ENCODE measurements around the gene NDRG2.
"Not testable (repeated sequence)": the region's sequence is repeated elsewhere in the genome, so short reads cannot be mapped to it uniquely, and the experiment has no call there.

The NDRG2 gene

DNA sequence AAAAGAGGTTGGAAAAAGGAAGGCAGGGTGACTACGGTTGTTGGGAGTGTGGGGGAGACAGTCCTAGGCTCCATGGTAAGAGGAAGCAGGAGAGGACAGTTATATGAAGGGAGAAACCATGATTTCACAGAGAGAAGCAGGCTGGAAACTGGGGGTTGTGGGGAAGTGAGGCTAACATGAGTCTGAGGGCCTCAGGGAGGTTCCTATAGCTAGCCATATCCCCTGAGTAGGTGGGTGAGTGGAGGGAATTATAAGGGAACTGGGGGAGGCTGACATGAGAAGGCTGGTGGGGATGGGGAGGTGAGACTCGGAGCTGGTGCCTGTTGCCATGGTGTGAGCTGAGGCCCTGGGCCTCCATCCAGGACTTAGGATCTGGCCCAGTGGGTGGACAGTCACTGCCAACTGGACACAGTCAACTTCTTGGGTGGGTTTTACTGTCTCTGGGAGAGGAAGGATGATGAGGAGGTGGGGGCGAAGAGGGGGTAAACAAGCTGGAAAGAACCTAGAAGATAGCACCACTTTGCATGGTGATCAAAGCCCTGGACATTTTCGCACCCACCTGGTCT is 8.4 kb upstream of the NDRG2 start:
- no peak for DNase-seq (ENCODE audit: low read depth)

DNA sequence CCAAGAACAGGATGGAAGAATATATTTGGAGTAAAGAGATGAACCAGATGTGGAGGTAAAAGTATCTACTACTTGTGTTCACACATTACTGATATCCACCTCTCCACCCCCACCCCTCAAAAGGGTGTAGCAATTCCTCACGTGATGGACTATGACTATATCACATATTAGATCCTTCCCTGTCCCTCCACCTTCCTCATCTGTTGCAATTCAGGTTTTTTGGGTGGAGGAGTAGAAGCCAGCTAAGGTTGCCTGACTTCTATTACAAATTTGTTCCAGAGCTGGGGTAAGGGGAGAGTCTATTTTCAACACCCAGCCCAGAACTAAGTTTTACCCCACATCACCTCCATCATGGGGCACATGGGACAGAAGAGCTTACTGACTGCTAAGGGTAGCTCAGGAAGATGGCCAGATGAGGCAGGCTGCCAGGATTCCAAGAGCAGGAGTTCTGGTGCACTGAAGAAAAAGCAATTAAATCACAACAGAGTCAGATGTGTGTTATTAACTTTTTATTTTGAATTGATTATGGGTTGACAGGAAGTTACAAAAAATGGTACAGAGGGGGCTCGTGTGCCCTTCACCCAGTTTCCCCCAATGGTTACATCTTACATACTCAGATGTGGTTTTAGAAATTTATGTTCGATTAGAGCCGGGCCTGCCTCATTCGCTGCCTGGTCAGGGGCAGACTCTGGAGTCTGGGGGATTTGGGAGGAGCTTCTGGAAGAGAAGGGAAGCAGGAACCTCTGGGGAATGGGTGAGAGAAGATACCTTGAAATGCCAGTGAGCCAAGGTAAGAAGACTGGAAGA is 7.7 kb upstream of the NDRG2 start:
- no peak for DNase-seq (ENCODE audit: low read depth)

DNA sequence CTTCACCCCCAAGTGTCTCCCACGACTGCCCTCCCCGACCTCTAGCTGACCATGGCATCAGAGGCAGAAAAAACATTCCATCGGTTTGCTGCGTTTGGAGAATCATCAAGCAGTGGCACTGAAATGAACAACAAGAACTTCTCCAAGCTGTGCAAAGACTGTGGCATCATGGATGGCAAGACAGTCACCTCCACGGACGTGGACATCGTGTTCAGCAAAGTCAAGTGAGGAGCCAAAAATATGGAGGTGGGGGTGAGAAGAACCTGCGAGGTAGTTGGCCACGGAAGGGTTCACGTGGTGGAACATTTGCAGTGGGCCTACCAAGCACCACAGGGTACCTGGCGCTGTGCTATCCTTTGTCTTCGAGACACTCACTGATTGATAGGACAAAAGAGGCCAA is 5.7 kb upstream of the NDRG2 start:
- DNase-seq (ENCODE audit: low read depth) = no peak

DNA sequence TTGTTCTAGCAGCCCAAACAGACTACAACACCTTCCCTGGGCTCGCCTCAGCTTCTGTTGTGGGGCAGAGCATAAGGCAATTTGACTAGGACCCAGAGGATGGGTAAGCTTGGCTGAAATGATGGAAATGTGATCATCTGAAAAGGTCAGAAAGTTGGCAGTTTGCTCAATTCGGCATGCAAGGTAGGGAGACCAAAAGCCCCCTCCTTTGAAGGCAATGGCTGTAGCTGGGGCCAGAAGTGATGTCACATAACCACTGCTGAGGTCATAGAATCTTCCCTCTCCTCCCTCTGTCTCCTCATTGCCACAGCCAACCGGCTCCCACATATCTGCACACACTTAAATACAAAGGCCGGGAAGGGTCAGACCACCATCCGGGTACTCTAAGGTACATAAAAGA is 5.1 kb upstream of the NDRG2 start, which contains the start of gene TPPP2:
TSS of gene TPPP2 (plus strand) at position 301 of the 400 bp plus-strand sequence. CDS start 365 bp downstream, outside the sequence.
- no peak for DNase-seq (ENCODE audit: low read depth)

DNA sequence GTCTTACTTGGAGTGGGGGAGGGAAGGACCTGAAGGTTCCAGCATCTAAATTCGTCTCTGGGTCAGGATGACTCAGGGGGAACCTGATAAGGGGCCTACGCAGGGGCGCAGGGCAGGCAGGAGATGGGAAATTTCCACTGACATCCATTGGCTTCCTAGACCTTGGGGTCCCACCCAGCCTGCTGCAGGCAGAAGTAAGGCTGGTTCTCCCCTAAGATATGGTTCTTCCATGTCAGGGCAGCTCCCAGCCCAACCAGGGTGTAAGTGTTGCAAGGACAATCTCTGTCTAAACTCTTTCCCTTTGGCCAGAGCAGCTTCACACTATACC is 2.1 kb upstream of the NDRG2 start:
- no peak for DNase-seq (ENCODE audit: low read depth)

DNA sequence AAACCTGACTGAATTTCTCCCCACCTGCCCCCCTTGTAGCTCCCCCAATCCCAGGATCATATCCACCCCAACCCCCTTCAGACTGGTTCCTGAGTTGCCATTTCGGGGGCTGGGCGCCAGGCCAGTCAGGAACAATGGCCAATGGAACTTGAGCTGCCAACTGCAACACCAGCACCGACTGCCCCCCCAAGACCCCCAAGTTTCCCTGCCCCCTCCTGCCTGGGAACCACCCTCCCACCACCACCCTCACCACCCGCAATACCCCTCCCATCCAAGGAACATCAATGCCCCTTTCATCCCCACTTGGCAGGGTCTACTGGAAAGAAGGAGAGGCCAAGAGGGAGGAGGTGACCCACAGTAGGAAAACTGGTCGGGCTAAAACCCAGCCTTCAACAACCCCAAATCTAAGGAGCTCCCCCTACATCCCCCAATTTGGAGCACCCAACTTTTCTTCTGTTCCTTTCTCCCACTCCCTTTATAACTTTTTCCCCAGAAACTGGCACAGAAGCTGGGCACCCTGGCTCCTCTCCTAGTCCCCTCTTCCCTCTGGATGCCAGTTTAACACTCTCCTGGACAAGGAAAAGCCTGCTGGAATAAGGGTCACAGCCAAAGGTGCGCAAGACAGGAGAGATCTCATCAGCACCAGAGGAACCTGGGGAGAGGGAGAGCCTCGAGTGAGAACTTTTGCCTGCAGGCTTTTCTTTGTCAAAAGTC is 1.6 kb upstream of the NDRG2 start:
- no peak for DNase-seq (ENCODE audit: low read depth)

DNA sequence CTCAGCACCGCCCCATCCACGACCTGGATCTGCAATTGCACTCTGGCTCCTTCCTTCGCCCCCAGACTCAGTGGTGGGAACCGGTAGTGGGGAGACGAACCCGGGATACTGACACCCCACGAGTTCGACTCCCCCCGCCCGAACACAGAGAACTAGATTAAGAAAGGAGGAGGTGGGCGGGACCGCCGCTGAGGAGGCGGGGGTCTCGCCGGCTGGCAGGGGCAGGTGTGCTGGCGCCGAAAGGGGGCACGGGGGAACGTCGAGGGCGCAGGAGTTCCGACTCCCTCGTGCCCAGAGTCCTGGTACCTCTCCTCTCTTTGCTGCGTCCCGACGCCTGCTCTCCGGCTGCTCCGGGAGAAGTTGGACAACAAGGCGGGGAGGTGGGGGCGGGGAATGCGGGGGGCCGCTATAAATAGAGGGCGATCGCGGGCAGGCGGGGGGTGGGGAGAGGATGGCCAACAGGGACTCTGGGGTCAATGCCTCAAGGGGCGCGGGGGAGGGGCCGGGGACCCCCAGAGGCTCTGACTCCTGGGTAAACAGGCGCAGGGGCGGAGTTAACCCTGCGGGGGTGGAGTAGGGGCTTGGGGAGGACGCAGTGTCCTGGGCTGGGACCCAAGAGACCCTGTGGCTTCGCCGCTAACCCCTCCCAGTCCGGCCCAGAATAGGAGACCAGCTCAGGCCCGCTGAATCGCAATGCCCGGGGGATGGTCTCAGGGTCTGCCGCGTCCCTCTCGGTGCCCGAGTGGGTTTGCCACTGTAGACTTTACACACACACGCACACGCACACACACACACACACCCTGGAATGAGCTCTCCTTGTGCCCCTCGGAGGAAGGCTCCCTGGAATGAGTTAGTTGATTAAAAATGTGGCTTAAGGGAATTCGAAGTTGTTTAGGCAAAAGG is 761 bp upstream of the NDRG2 start:
- no peak for DNase-seq (ENCODE audit: low read depth)

DNA sequence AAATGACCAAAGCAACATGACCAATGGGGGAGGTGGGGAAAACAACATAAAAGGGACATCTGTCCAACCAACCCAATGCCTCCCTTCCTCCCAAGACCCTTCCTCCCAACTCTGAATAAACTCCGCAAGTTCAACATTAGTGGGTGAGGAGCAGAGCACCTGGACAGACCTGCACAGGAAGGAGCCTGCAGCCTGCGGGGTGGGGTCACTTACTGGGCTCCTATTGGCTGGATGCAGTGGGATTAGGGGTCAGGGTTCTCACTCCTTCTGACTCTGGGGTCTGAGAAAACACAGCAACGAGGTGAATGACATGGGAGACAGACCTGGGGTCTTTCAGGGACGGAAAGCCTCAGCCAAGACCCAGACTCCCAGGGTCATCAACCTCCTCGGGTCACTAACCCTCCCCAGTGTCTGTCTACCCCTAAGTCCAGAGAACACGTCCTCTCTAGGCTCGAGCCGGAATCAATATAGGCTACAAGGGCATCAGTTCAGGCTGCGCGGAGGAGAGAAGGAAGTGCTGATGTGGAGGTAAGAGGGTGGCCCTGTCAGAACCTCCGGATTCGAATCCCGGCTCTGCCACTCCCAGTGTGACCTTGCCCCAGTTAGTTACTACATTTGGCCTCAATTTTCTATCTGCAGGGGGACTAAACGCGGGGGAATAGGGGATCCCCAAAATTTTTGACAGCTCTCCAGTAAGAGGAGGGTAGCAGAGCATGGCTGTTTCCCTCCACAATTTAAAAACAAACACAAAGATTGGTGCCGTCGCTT is 860 bp downstream of the NDRG2 start:
- no peak for DNase-seq (ENCODE audit: low read depth)

DNA sequence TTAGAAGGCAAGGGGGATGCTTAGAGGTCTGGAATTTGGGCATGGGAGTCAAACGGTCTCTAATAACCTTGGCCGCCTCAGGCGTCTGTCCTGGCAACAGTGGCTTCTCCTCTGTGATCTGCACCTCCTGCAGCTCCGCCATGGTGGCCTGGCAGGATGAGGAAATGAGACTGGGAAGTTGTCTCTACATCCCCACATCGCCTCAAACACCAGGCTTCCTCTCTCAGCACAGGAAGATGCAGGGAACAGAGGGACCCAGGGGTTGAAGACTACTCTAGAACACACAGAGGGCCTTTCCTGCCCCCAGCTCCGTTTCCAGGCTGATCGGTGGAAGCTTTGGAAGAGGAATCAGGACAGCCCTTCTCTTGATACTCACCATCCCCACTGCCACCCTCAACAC is 1.7 kb downstream of the NDRG2 start:
- no peak for DNase-seq (ENCODE audit: low read depth)

DNA sequence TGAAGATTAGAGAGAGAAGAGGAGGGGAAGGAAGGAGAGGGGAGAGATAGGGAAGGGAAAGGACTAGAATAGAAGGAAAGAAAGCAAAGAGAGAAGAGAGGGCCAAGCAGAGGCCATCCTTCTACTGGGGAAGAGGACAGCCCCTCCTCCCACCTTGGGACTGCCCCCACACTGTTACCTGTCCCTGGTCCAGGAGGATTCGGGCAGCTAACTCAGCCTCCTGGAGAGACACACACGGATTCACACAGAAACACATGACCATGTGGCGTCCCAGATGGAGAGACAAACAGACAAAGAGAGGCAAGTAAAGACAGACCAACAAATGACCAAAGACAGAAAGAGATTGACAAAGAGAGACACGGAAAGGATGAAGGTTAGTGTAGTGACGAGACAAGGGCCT is 2.2 kb downstream of the NDRG2 start:
- DNase-seq (ENCODE audit: low read depth) = no peak

DNA sequence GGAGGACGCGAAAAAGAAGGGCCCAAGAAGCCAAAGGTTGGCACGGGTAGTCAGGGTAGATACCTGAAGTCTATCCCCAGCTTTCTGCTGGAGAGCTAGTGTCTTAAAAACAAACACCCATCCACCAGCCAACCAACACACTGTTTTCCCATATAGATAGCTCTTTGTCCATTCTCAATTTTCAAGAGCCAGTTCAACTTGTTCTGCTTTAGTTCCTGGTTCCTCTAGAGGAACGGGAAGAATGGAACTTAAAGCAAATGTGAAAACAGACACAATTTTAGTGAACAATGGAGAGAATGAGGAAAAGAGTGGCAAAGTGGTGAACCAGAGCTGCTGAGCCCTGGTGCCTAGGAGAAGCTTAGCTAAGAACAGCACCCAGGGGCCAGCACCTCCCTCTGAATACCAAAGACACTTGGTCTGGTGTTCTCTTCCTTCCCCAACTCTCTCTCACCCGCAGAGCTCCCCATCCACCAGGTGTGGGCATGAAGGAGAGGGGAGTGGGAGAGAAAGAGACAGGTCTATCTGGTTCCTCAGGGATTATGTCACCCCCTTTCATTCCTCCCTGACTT is 3.8 kb downstream of the NDRG2 start:
- no peak for DNase-seq (ENCODE audit: low read depth)

DNA sequence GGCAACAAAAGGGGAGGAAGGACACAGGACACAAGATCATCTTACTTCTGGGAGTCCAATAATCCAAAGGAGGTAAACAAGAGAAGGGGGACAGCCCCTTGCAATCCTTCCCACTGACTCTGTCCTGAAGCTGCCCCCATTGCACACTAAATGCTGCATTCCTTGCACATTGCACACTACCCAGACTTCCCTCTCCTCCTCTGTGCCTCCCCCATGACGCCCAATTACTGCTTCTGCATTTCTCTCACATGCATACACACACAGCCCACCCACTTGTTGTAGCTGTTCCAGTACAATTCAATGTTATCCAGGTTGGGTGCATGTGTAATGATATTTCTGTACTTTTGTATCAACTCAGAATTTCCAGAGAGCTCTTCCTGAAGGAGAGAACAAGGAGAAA is 5.5 kb downstream of the NDRG2 start:
- no peak for DNase-seq (ENCODE audit: low read depth)

DNA sequence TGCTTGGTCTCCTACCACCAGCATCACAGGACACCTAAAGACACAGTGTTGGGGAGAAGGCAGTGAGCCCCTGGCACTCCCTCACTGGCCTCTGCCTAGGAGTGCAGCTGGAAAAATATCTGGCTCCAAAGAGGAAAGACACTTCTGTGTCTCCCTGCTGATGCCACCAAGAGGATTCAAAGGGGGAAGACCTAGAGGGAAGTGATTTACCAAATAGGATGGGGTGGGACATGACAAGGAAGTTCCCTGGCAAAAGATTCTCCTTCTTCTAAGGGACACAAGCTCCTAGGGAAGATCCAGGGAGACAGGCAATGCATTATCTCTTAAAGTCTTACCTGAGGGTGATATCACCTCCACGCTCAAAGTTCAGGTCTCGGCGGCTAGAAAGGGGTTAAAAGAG is 6.1 kb downstream of the NDRG2 start:
- DNase-seq (ENCODE audit: low read depth) = no peak

DNA sequence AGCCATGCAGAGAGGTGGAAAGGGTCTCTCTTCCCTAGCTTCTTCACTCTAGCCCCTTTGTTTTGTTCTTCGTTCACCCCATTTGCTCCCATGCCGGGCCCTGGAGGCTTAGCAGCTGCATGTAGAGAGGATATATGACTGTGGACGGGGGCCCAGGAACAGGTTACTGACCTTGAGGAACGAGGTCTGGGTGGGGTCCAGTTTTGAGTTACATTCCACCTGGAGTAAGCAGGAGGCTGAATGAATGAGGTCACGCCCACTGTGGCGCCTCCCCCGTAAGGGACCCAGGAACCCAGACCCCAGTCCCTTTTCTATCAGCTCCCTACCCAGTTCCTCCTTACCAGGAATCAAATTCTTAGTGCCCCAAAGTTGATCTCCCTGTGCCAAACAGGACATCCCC is 6.6 kb downstream of the NDRG2 start:
- DNase-seq (ENCODE audit: low read depth) = no peak

DNA sequence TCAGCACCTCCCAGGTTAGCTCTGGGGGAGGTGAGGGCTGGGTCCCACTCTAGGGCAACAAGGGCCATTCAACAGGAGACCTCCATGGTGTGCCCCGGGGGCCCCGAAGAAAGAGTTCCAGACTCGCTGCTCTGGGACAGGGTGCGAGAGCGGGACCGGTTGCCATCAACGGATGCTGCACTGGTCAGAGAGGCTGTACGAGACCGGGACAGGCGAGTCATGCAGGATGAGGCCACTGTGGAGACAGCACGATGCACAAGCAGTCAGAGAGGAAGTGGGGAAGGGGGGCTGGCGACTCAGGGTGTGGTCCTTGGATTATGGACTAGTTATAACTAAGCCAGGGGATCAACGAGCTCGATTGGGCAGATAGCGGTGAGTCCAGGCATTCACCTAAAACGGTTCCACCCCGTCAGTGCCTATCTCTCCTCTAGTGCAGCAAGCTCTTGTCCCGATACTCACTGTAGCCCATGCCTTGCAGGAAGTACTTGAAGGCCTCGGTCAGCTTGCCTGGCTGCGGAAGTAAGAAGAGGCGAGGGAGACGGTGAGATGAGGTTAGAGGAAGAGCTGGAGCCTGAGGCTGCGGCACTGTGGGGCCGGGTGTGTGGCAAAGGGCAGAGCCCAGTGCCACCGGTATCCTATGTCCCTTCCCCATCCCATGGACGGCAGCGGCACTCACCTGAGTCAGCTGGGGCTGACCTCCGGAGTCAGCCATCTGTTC is 7.2 kb downstream of the NDRG2 start:
- no peak for DNase-seq (ENCODE audit: low read depth)

DNA sequence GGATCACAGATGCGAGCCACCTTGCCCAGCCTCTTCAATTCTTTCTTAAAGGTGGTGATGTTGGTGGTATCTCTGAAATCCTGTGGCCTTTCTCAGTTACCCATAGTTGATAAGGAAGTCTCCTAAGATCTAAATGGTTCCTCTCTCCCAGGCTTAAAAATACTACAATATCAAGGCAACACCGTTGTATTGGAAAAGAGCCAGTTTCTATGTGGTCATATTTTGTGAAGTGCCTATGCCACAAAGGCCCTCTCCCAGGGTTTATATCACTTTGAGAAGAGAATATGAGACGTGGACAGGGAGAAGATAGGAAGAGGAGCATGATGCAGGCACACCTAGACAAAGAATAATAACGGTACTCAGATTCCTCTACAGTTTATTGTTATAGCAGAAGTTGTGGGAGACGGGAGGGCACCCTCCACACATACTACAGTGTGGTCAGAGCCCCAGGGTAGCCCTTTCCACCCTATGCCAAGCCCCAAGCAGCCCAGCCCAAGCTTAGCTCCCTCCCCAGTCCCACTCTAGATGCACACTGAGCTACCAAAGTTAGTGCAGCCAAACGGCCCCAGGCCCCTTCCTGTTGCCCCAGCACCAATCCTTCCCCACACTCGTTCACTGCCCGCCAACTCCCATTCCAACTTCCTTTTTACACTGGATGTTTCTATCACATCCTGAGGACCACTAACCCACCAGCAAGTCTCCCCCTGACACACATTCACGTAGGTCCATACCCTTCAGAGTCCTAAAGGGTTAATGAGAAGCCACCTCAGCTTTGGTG is 8.3 kb downstream of the NDRG2 start:
- DNase-seq (ENCODE audit: low read depth) = no peak

DNA sequence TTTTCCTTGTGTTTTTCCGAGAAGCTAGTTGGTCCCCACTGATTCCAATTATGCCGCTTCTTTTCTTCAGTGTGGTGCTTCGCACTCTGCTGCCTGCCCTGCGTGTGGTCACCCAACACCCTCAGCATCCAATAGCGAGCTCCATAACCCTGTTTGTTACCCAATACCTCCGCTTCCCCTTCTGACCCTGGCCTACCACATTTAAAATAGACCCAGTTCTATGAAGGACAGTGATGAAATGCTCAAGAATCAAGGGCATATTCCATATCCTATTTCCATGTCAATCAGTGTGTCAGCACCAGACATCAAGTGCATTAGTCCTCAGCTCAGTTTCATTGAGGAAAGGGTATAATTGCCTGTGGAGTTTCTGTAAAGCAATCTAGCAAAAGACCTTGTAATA is 9.5 kb downstream of the NDRG2 start:
- no peak for DNase-seq (ENCODE audit: low read depth)

DNA sequence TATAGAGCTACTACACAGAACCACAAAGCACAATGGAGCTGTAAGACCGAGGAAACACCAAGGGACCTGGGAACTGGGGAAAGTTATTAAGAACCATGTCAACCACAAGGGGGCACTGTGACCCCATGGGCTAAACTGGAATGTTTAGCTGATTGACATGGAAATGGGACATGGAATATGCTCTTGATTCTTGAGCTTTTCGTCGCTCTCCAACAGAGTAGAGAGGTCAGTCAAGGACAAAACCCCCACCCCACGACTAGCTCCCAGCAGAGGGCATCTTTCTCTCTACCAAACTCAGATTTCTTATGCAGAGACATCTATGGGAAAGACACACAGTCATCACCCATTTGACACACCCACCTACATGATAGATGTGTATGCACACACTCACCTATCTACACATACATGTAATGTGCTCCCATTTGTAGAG is 10.1 kb downstream of the NDRG2 start:
- DNase-seq (ENCODE audit: low read depth) = peak; percentile 82

DNA sequence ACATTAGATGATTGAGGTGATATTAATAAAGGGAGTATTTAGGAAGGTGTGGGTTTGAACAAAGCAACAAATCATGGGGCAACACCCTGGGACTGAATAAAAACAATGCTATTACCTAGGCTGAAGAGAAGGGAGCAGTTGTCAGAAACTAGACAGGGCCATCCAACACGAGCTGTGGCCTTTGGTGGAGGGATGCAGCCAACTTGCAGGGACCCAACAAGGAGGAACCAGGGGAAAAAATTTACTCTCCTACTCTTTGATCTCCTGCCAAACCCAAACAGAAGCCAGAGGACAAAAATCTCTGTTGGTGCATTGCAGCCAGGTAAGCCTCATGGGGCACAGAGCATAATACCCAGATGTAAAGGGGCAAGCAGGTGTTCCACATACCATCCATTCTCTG is 13.7 kb downstream of the NDRG2 start:
- DNase-seq (ENCODE audit: low read depth) = no peak

DNA sequence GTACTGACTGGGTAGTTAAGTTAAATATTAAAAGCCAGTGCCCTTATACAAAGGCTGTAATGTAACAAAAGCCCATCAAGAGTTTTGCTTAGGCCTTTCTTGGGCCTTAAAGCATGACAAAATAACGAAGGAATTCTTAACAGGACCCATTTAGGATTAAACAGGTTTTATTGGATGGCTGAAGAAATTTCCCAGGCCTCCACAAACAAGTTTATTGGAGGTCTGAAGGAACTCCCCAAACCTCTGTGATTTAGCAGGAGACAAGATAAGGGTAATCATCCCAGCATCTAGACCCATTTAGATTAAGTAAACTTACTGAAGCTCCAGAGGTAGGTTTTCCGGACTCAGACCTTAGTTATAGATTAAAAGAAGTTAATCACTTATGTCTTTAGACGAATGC is 15.1 kb downstream of the NDRG2 start:
- not testable (repeated sequence) for DNase-seq (ENCODE audit: low read depth)
